Endothelial cell (in vitro differentiated cells): ENCODE results near the gene BRINP2. TPM values are rescaled to one million over a fixed set of nuclear protein-coding genes. Genes with fewer than 3 reads are reported as not detected.

Experiments used
- total RNA-seq: library from RNA; stranded (reverse); fragmentation: NEBNext Ultra II Directional; extraction: Animal tissue kit (Norgen Biotek cat#: 25700); gene quantifications from one replicate; pipeline ENCODE4 v1.2.1, GENCODE V29; 2021; ENCODE audit not compliant: unreplicated experiment

The BRINP2 gene
- total RNA-seq, 1 donor from 2014 or later = 0.59 TPM

Other genes with a start within 250 kb of the BRINP2 start
- gene ASTN1, start 6.2 kb upstream of the BRINP2 start, total RNA-seq = 66.6 TPM